NCI-H1092 (cell line): ENCODE measurements around the gene ZFP64.

Experiments used
- DNase-seq: peaks from one replicate; lab custom pipeline; 2025; lab: John Stamatoyannopoulos, UW

ZFP64 gene

DNA sequence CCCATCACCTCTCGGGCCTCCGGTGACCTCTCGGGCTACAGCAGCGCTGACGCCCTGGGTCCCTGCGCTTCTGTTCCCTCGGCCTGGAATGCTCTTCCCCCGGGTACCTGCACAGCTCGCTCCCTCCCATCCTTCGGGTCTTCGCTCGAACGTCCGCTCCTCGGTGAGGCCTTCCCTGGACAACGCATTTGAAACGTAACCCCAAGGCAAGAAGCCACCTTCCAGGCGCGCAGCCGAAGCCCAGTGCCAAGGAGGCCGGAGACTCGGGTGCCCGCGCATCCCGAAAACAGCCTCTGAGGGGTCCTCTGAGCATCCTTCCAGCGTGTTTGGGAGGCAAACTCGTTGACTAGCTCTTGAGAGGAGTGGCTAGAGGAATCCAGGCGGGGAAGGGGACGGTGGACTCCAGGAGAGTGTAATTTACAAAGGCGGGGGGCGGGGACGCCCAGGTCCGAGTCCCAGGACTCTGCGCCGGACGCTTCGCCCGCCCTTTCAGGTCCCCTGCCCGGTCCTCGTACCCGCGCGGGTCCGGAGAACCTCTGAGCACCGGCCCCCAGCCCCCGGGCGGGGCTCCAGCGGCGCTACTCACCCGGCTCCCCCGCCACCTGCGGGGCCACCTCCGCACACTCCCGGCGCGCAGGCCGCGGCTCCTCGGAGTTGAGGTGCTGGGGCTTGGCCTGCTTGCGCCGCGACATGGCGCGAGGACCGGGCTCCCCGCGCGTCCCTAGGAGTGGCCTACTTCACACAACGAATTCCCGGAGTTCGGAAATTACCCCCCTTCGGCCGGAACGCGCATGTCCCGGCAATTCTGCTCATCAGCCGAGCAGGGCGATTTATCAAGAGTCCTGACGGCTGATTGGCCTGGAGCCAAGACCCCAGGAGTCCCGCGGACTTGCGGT, 86.8 kb downstream of the ZFP64 start:
- DNase-seq, result no peak

DNA sequence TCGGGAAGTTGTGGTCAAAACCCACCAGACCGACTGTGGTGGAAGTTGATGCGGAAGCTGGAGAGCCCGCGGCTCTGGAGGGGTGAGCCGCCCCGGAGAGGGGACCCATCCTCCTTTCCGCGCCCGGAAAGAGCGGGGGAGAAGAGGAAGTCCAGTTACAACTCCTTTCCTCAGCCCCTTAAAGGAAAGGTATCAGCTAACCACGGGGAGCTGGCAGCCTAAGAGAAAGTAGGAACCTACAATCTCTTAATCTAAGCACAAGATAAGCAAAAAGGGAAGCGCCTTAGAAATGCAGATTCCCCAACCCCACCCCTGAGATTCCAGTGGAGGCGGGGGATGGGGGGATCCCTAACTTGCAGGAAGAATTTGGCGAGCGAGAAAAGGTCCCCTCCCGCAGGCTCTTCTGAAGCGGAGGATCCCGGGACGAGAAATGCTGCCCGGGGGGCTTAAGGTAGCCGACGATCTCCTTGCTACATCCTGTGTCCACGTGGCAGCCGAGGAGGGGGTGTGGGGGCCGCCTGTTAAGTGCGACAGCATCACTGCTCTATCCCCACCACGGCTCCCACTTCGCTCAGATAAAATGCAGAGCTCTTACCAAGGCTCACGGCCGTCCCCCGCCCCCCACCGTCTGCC, 87.5 kb downstream of the ZFP64 start:
- DNase-seq, result no peak

DNA sequence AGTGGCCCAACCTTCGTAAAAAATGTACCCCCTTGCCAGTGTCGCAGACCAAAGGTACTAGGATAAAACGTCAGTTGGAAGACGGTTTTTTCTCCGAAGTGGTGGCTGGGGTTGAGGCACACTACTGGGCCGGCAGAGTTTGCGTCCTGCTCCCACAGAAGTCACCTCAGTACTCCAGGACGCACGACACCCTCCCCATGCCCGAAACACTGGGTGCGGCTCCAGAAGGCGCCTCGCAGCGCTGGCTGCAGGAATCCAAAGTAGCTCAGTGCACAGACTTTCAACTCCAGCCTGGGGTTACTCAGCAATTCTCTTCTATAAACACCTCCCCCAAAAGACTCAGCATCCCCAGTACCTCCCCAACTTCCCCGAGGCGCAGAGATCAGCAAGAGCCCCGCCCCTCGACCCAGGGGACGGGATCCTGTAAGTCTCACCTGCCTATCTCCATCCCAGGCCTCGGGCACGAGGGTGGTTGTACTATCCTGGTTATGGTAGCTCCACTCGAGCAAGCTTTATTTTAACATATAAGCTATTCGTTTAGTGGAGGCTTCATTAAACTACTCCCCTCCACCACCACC, 88.2 kb downstream of the ZFP64 start:
- DNase-seq, result no peak

DNA sequence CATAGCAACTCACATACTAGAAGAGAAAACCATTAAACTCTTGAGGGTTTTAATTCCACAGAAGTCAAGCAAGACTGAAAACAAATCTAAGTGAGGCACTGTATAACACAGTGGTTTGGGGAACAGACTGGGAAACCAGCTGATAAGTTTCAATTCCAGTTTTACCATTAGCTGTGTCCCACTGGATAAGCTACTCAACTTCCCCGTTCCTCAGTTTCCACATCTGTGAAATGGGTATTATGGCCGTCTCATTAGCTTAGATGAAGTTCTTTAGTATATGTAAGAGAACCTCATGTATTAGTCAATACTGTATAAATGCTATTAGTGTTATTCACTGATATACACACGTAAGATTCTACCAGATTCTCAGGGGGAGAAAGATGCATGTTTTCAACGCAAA, 89.0 kb downstream of the ZFP64 start:
- DNase-seq, result no peak

DNA sequence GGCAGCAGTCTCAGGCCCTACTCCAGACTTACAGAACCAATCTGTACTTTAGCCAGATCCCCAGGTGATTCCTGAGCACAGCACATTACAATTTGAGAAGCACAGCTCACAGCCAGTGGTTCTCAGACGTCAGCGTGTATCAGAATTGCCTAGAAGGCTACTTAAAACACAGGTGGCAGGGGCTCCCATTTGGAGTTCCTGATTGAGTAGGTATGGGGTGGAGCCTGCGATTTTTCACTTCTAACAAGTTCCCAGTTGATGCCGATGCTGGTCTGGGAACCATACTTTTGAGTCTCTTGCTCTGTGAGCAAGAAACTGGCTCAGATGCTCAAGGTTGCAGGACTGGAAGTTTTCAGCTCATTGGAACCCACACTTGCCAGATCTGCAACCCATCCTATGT, 89.5 kb downstream of the ZFP64 start:
- no peak for DNase-seq
